GM12891 (cell line): Measurements from ENCODE around the gene FIG4.
"Not testable (repeated sequence)": the region's sequence is repeated elsewhere in the genome, so short reads cannot be mapped to it uniquely, and the experiment has no call there.

Experiments
- POLR2A ChIP-seq: IDR thresholded peaks from 2 replicates; pipeline ENCODE4 v1.6.1; 2011; ENCODE audit warnings: low read depth, low read length, control low read depth
- POLR2AphosphoS5 ChIP-seq: IDR thresholded peaks from 2 replicates; pipeline ENCODE4 v1.6.1; 2011; ENCODE audit warnings: low read depth, low read length, control low read depth
- POU2F2 ChIP-seq: IDR thresholded peaks from 2 replicates; pipeline ENCODE4 v1.6.1; 2011; ENCODE audit warnings: low read depth, mild to moderate bottlenecking, control low read depth, low read length, moderate library complexity
- TAF1 ChIP-seq: IDR thresholded peaks from 2 replicates; pipeline ENCODE4 v1.6.1; 2011; ENCODE audit warnings: low read depth, low read length, control low read depth

DNA sequence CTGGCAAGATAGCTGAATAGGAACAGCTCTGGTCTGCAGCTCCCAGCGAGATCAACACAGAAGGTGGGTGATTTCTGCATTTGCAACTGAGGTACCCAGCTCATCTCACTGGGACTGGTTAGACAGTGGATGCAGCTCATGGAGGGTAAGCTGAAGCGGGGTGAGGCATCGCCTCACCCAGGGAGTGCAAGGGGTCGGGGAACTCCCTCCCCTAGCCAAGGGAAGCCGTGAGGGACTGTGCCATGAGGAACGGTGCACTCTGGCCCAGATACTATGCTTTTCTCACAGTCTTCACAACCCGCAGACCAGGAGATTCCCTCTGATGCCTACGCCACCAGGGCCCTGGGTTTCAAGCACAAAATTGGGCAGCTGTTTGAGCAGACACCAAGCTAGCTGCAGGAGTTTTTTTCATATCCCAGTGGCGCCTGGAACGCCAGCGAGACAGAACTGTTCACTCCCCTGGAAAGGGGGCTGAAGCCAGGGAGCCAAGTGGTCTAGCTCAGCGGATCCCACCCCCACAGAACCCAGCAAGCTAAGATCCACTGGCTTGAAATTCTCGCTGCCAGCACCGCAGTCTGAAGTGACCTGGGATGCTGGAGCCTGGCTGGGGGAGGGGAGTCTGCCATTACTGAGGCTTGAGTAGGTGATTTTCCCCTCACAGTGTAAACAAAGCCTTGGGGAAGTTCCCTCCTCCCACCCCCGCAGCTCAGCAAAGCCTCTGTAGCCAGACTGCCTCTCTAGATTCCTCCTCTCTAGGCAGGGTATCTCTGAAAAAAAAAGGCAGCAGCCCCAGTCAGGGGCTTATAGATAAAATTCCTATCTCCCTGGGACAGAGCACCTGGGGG, 12.2 kb upstream of the FIG4 start:
- not testable (repeated sequence) for TF ChIP-seq POLR2A, POU2F2, TAF1, POLR2AphosphoS5
